HG03571 (cell line): ENCODE results near the gene CSMD2.
A peak's percentile ranks its signal among the peaks of the same experiment; 100 is the strongest.

Source experiments
- ATAC-seq: cut with Tn5 transposase; IDR thresholded peaks from one replicate; pipeline ENCODE4 v1.9.1; 2021; ENCODE audit not compliant: unreplicated experiment

CSMD2 gene

DNA sequence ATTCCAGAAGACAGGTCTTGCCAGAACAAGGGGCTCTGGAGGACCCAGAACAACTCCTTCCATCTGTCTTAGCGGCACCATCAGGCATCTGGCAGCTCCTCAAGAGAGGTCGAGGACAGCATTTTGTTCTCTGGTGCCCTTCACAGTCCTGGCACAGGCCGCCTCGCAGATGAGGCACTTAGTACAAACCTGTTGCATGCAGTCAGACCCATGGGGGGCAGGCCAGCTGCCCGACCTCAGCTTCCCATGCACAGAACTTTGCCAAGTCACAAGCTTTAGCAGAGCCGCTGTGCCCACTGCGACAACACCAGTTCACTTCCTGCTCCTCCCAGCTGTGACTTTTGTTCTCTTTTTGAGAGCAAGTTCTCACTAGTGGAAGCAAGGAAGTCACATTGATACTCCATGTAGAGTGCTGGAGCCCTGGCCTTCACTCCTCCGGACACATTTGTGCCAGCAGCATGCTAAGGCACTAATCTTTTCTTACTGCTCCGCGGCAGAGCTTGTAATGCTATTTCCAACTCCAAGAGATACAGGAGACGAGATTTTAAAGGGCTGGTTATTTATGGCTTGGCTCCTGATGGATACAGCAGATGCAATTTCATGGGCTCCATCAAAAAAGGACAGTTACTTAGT is 256.6 kb downstream of the CSMD2 start:
- ATAC-seq, result no peak

- ATAC-seq, result no peak
Measured at GRCh38 chr1:33906156-33906555, 258.9 kb downstream of the CSMD2 start.

- ATAC-seq, result no peak
Measured at GRCh38 chr1:33905241-33905640, 259.8 kb downstream of the CSMD2 start.

DNA sequence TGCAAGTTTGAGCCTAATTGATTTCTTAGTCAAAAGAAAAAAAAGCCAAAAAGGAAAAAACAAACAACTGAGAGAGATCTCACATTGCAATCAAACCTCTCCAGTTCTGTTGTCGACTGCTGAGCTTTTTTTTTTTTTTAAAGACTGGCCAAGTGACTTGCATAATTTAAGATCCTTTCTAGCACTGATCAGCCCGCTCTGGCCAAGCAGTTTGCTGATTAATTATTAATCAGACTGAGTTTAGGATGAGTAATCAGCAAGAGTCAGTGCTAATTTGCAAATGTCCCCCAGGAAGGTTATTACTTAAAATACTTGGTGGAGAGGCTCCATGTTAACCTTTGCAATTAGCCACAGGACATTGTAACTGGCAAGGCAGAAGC is 261.8 kb downstream of the CSMD2 start:
- ATAC-seq, result peak; percentile 58

GRCh38 chr1:33902486-33903209 is 262.4 kb downstream of the CSMD2 start:
- ATAC-seq, result peak; percentile 70

DNA sequence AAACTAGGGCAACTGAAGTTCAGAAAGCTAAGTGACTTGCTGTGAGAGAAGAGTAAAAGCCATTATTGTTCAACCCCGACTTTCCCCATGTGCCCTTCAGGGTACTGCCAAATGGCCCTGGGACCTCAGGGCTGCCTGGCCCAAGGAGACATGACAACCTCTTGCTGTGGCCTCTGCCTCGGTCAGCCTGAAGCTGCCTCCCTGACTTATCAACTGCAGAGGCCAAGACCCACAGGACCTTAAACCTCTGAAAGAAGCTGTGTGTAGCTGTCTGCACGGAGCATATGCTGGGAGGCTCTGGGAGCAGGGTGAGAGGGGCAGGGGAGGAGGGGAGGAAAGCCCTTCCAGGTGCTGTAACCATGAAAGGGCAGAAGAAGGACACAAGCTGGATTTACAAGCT is 265.3 kb downstream of the CSMD2 start:
- ATAC-seq, result no peak

- no peak for ATAC-seq
Measured at GRCh38 chr1:33898881-33899280, 266.1 kb downstream of the CSMD2 start.

DNA sequence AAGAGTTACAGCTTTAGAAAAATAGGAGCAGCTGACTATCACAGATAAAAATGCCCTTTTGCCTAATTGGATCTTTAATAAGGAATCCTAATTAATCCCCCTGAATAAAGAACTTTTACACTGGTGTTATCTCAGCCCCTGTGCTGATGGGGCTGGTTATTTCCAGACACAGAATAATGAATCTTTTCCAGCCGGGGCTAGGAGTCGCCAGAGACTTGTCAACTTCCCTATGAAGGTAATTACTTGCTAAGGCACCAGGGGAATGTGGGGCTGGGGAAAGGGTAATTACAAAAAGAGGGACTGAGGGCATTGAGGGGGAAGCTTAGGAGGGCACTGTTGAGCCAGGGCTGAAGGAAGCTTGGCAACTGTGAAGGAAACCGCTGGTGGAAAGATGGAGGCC is 266.6 kb downstream of the CSMD2 start:
- no peak for ATAC-seq

- ATAC-seq, result no peak
Measured at GRCh38 chr1:33897092-33897725, 267.8 kb downstream of the CSMD2 start.

DNA sequence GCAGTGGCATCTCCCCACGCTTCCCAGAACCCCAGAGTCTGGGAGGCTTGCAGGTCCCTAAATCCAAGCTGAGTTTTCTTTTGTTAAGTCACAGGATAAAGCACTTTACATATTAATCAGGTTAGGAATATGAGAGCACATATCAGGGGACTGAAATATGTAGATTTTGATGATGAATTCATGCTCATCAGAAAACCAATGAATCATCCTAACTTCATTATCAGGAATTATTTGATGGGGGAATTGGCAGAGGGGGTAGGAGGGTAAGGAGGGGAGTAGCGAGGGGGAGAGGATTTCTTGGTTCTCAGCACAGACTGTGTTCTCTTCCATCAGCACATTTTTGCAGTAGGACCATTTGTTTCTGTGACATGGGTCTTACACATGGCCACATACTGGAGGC is 269.1 kb downstream of the CSMD2 start:
- ATAC-seq, result no peak

GRCh38 chr1:33895396-33895795 is 269.6 kb downstream of the CSMD2 start:
- no peak for ATAC-seq

DNA sequence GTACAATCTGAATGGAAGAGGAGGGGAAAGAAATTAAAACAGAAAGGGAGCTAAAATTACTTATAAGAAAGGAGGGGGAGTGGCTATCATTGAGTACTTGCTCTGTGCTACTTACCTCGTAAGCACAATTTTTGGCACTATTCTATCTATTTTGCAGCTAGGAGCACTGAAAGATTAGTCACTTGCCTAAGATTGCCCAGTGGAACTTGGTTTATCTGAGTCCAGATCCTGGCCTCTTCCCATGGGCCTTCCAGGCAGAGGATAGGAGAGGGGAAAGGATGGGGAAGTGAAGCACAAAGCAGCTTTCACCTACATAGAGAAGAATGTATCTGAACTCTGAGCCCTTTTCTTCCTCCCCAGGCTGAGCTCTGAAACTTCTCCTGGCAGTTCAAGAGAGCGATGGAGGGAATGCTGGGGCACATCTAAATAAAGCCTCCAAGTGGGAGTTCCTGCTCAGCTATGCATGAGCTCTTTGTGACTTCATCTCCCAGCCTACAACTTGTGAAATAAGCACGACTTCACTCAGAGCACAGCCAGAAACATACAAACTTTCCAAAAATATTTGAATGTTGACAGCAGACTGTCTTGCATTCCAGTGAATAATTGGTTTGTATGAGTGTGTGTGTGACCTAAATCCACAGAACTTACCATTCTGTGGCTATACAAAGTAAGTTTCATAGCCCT is 271.7 kb downstream of the CSMD2 start:
- ATAC-seq, result no peak

DNA sequence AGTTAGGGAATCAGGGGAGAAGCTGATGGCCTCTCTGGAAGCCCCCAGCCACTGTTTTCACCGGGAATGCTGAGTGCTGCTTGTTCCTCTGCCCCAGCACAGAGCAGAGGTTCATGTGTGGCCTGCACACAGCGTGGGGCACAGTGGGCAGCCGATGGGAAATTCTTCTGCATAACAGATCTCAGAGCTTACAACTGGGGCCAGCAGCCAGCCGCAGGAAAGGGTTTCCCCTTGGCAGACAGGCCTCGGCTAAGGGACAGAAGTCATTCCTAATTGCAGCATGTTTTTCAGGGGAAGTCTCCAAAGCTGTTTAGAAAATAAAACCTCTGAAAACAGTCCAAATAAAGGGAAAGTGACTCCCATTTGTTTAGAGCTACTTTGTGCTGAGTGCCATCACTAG is 278.5 kb downstream of the CSMD2 start:
- no peak for ATAC-seq

- ATAC-seq, result no peak
Measured at GRCh38 chr1:33880305-33880704, 284.7 kb downstream of the CSMD2 start.

DNA sequence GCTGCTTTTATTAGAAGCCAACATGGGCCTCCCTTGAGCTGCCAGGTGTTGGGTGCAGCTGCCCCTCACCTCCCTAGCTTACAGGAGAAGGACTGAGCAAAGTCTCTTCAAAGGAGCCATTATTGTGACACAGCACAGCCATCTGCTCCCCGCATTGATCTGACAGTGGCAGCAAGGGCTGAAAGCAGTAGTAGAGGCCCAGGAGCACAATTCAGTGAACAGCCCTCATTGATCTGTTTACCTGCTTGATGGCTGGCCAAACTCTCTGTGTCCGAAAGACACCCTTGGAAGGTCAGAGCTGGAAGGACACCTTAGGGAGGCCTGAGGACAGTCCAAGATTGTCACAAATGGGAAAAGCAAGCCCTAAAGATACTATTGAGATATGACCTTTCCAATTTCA is 286.6 kb downstream of the CSMD2 start:
- no peak for ATAC-seq

DNA sequence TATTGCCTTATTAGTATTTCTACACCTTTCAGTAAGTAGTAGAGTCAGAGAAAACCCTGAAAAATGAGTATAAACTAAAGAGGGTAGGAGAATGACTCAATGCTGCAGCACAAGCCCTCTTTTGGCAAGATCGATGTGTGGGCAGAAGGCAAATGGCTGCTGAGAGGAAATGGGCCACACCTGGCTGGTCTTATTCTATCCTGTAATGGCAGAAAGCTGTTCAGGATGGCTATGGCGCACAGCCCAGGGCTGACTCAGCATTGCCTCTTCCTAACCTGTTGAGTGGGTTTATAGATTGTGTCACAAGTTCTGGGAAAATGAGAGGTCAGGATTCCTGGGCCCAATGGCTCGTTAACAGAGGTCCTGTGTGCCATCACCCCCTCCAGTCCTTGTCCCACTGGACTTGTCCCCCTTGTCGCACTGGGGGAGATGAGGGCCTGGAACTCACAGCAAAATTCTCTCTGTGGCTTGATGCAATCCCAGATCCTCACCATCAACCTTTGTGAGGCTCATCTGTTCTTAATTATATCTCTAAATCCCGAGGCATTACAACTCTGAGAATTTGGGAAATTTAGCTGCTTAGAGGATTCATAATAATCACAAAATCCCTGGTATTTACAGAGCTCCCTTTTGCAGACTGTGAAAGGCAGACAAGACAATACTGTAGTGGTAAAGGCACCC is 287.9 kb downstream of the CSMD2 start:
- ATAC-seq, result no peak

GRCh38 chr1:33875862-33876261 is 289.2 kb downstream of the CSMD2 start:
- ATAC-seq, result no peak

- ATAC-seq, result no peak
Measured at GRCh38 chr1:33874636-33875035, 290.4 kb downstream of the CSMD2 start.

GRCh38 chr1:33872683-33873082 is 292.3 kb downstream of the CSMD2 start:
- no peak for ATAC-seq

DNA sequence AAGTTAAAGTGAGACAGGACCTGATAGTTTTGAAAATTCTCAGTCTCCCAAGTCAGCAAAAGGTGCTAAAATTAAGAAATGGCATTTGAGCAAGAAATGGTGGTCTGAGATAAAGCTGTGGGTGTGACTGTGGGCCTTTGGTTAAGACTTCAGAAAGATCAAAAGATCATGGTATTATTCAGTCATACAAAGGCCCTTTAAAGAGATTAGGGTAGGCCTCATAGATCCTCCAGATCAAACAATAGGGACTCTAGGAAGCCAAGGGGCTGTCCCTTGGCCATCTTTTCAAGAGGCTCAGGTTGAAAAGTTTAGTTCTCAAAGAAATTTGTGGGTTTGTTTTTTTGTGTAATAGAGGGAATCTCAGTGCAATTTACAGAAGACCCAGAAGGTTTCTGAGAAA is 292.8 kb downstream of the CSMD2 start:
- no peak for ATAC-seq

DNA sequence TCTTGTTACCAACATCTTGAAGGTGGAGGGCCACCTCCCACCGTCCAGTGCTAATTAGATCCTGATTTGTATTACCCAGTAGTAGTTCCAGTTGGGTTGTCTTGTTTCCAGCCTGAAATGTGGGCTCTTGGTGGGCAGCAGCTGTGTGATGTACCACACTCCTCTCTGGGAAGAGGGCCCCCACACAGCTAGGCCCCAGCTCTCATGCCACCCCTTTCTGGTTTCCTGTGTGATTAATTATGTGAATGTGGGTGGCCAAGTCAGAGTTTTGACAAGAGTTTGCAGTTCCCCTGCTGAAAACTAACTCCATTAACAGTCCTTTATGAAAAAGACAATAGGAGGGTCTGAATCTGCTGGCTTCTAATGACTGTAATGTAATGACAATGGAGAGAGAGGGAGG is 297.3 kb downstream of the CSMD2 start:
- ATAC-seq, result no peak
